ENCODE data around the gene CSTF1. TPM values are rescaled to one million over a fixed set of nuclear protein-coding genes. Genes with fewer than 3 reads are reported as not detected.

CSTF1 gene
- total and polyA plus RNA-seq, 2 of the 8 experiments (the other 6 are each of a cell fraction or from before 2014, with no cell fraction given) = 59.4 to 83.5 TPM

DNA sequence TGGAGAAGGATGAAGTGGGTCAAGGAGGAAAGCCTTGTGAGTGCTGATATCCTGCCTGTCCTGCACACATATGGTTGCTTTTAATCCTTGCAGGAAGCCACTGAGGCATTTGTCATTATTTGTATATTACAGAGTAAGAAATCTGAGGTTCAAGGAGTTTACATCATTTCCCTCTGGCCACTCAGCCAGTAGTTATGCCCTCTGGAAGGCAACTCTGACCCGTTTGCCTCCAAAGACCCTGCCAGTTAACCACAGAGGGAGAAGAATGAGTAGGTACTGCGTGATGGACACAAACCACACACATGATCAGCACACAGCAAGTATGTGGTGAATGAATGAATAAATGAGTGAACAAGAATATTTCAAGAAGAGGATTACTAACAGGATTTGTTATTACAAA is 41.6 kb upstream of the CSTF1 start (continued):
- TF ChIP-seq HDAC2 (IDR thresholded peaks at IDR 0.05; ENCODE audit: borderline replicate concordance in 1 of 2, low read depth in 2 of 2, low read length in 2 of 2) (no peak), POU5F1 (IDR thresholded peaks at IDR 0.05; ENCODE audit: low read depth, low read length) (no peak), SP4 (IDR thresholded peaks at IDR 0.05; ENCODE audit: low read length) (no peak)
- TF ChIP-seq, protein P1, sequence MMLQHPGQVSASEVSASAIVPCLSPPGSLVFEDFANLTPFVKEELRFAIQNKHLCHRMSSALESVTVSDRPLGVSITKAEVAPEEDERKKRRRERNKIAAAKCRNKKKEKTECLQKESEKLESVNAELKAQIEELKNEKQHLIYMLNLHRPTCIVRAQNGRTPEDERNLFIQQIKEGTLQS (IDR thresholded peaks at IDR 0.05; ENCODE audit: insufficient read depth, low read depth, low read length) = no peak
